GM21737 (cell line): ENCODE data around the gene ACADVL.

Experiments
- ATAC-seq: cut with Tn5 transposase; IDR thresholded peaks from one replicate; pipeline ENCODE4 v1.9.1; 2021; ENCODE audit warnings: mild to moderate bottlenecking, moderate library complexity; ENCODE audit not compliant: unreplicated experiment

ACADVL gene

GRCh38 chr17:7216242-7217112 lies 3.3 kb upstream of the ACADVL start:
- no peak for ATAC-seq

GRCh38 chr17:7217113-7217987 lies 2.4 kb upstream of the ACADVL start:
- no peak for ATAC-seq

- no peak for ATAC-seq
Measured at GRCh38 chr17:7218166-7218565, 1.6 kb upstream of the ACADVL start.

- ATAC-seq = no peak
Measured at GRCh38 chr17:7218758-7219157, 980 bp upstream of the ACADVL start.

GRCh38 chr17:7219229-7219811 lies 418 bp upstream of the ACADVL start:
- no peak for ATAC-seq

- ATAC-seq = no peak
Measured at GRCh38 chr17:7220593-7221277, 997 bp downstream of the ACADVL start.

- no peak for ATAC-seq
Measured at GRCh38 chr17:7221278-7222092, 1.7 kb downstream of the ACADVL start.

GRCh38 chr17:7222093-7222971 lies 2.6 kb downstream of the ACADVL start:
- ATAC-seq = no peak

GRCh38 chr17:7222972-7223292 lies 3.2 kb downstream of the ACADVL start:
- ATAC-seq = no peak

GRCh38 chr17:7223375-7223774 lies 3.6 kb downstream of the ACADVL start:
- no peak for ATAC-seq

GRCh38 chr17:7224110-7224509 lies 4.4 kb downstream of the ACADVL start:
- no peak for ATAC-seq

- ATAC-seq = no peak
Measured at GRCh38 chr17:7224661-7225111, 4.9 kb downstream of the ACADVL start.

GRCh38 chr17:7225711-7226331 lies 6.1 kb downstream of the ACADVL start:
- ATAC-seq = no peak

GRCh38 chr17:7226721-7227710 lies 7.3 kb downstream of the ACADVL start:
- no peak for ATAC-seq

GRCh38 chr17:7228920-7229319 lies 9.2 kb downstream of the ACADVL start:
- no peak for ATAC-seq

GRCh38 chr17:7229504-7229903 lies 9.8 kb downstream of the ACADVL start:
- ATAC-seq = no peak

- ATAC-seq = no peak
Measured at GRCh38 chr17:7232114-7232513, 12.4 kb downstream of the ACADVL start.

GRCh38 chr17:7233701-7234082 lies 14.0 kb downstream of the ACADVL start:
- ATAC-seq = no peak
